Stomach (tissue), 9 donors: ENCODE results near the gene FREM3. TPM values are rescaled to one million over a fixed set of nuclear protein-coding genes. Genes with fewer than 3 reads are reported as not detected.

Source experiments
- DNase-seq, 2 donors: peaks; one replicate each; pipeline versions ENCODE4 v3.0.0 to v3.0.0-alpha.2; 2013 to 2019
- H3K27ac ChIP-seq, 5 donors: fragments of 200-600 bp in 4 of 5; sonication (generic) in 4 of 5; one replicate each; pipeline ENCODE4 v1.5.1; 2013 to 2019; ENCODE audit warnings: mild to moderate bottlenecking in 1 of 5, moderate library complexity in 1 of 5
- H3K27me3 ChIP-seq, 3 donors: fragments of 200-600 bp; sonication (generic); one replicate each; pipeline ENCODE4 v1.5.1; 2017 to 2019; ENCODE audit warnings: mixed run types in 1 of 3
- H3K36me3 ChIP-seq, 4 donors: fragments of 200-600 bp; sonication (generic); 1 replicate in 3 of 4; 2 replicates in 1 of 4; pipeline ENCODE4 v1.5.1; 2016 to 2019
- H3K4me1 ChIP-seq, 4 donors: fragments of 200-600 bp; sonication (generic); one replicate each; pipeline ENCODE4 v1.5.1; 2016 to 2019
- H3K4me3 ChIP-seq, 4 donors: fragments of 200-600 bp; sonication (generic) in 3 of 4; one replicate each; pipeline ENCODE4 v1.5.1; 2016 to 2019; ENCODE audit warnings: mild to moderate bottlenecking in 1 of 4
- H3K9me3 ChIP-seq, 4 donors: fragments of 200-600 bp; sonication (generic); one replicate each; pipeline ENCODE4 v1.5.1; 2016 to 2019
- EP300 ChIP-seq: sonication (generic); formaldehyde crosslinking; IDR thresholded peaks from one replicate; pipeline ENCODE4 v1.6.1; 2017; ENCODE audit warnings: antibody characterized with exemption
- POLR2A ChIP-seq, 4 donors: fragments of 450-650 bp; IDR thresholded peaks; one replicate each; pipeline ENCODE4 v1.6.1; 2016; ENCODE audit warnings: antibody characterized with exemption in 4 of 4, control low read depth in 2 of 4, mild to moderate bottlenecking in 1 of 4, moderate library complexity in 1 of 4
- POLR2AphosphoS5 ChIP-seq, 3 donors: sonication (generic); formaldehyde crosslinking; IDR thresholded peaks; one replicate each; pipeline ENCODE4 v1.6.1; 2016; ENCODE audit warnings: antibody characterized with exemption in 3 of 3
- WGBS, 5 donors: extraction: QIAGEN DNeasy Blood & Tissue Kit in 3 of 5; methylation state at CpG; one replicate each; pipeline versions ENCODE4 v1.1.5 to v1.1.7; 2013 to 2018; 5-methylcytosine and 5-hydroxymethylcytosine counted together
- intact Hi-C: fragments of 100-400 bp; cut with DNase I; formaldehyde crosslinking; loops from one replicate; pipeline ENCODE4 v1.15.1; 2023; ENCODE audit warnings: low total_unique reads
- polyA plus RNA-seq, 3 donors: library from polyadenylated mRNA; stranded (reverse); fragments of 200-250 nt; gene quantifications; one replicate each; pipeline ENCODE4 v1.2.3, GENCODE V29; 2013
- total RNA-seq, 5 donors: library from RNA; depleted of rRNA; stranded (reverse); fragments of >200 nt; gene quantifications; one replicate each; pipeline versions ENCODE4 v1.1.0 to v1.2.3, GENCODE V29; 2014 to 2016
- TF ChIP-seq, protein P1 (sequence below), 7 experiments: fragments of 450-650 bp in 4 of 7; fragments of 200-600 bp in 3 of 7; sonication (generic) in 3 of 7; IDR thresholded peaks; one replicate each; pipeline ENCODE4 v1.5.1; 2016 to 2019; ENCODE audit warnings: antibody characterized with exemption in 7 of 7, control low read depth in 2 of 7, mild to moderate bottlenecking in 1 of 7
- donor health status: healthy with polysubstance abuse.
- donor health status: Bipolar disorder and iron deficiency.
- donor health status: healthy.

FREM3 gene
- total and polyA plus RNA-seq, 8 donors: 0.03 to 0.18 TPM; not detected in 6

DNA sequence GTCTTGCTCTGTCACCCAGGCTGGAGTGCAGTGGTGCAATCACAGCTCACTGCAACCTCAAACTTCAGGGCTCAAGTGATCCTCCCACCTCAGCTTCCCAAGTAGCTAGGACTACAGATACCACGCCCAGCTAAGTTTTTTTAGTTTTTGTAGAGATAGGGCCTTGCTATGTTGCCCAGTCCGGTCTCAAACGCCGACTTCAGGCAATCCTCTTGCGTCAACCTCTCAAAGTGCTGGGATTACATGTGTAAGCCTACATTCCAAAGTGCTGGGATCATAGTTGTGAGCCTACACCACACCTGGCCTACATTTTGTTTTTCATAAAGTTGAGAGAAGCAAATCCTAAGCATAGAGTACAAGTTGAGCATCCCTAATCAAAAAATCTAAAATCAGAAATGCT is 144.8 kb downstream of the FREM3 start:
- Histone ChIP-seq H3K9me3 (no peaks in the 10 kb centered on the region), H3K27me3 (no peaks in the 10 kb centered on the region), H3K27ac (no peak overlapping the region), H3K4me1 (peaks cover 0 to 30% (median 20%) of the 10 kb centered on the region in 4 donors), H3K4me3 (no peak overlapping the region), H3K36me3 (peaks cover under 1 to 50% (median 45%) of the 10 kb centered on the region in 4 donors)
- intact Hi-C loops: no loop called here
- DNase-seq: no peak
- TF ChIP-seq POLR2AphosphoS5 (IDR thresholded peaks at IDR 0.05) (no peak), EP300 (no peak), POLR2A (IDR thresholded peaks at IDR 0.05) (no peak)
- TF ChIP-seq, protein P1, sequence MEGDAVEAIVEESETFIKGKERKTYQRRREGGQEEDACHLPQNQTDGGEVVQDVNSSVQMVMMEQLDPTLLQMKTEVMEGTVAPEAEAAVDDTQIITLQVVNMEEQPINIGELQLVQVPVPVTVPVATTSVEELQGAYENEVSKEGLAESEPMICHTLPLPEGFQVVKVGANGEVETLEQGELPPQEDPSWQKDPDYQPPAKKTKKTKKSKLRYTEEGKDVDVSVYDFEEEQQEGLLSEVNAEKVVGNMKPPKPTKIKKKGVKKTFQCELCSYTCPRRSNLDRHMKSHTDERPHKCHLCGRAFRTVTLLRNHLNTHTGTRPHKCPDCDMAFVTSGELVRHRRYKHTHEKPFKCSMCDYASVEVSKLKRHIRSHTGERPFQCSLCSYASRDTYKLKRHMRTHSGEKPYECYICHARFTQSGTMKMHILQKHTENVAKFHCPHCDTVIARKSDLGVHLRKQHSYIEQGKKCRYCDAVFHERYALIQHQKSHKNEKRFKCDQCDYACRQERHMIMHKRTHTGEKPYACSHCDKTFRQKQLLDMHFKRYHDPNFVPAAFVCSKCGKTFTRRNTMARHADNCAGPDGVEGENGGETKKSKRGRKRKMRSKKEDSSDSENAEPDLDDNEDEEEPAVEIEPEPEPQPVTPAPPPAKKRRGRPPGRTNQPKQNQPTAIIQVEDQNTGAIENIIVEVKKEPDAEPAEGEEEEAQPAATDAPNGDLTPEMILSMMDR (IDR thresholded peaks at IDR 0.05): no peak
- 77 to 90% (median 84%) methylated on average over 5 of the region's 5 CpGs for WGBS, 5 donors

DNA sequence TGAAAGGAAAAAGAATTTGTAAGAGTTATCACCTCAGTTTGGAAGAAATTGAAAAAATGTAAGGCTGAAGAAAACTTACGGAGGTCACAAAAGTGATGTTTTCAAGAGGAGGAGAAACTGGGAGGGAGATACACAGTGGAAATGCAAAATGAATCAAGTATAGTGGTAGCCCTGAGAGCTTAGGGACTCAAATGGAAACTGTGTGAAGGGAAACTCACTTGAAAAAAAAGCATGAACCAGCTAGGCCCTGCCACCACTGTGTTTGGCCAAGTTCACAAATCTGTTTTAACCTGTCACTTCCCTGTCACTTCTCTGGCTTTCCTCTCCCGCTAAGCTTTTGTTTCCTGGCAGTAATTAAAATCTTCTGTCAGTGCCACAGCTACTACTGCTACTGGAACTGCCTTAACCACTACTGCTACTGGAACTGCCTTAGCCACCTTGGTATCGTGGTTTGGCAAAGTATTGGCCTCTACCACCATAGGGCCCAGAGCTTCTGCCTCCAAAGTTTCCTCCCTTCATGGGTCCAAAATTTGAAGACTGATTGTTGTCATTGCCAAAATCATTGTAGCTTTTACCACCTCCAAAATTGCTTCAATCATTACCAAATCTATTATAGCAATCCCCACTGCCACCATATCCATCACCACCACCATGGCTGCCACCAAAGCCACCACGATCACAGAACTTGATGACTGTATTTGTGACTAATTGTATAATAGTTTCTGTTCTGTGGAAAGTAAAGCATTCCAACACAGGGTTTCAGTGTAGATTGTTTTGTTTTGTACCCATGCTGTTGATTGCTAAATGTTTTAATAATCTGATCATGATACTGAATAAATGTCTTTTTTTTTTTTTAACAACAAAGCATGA is 145.5 kb downstream of the FREM3 start:
- Histone ChIP-seq H3K4me3 (no peak overlapping the region), H3K27ac (no peak overlapping the region), H3K36me3 (peaks cover 5 to 57% (median 52%) of the 10 kb centered on the region in 4 donors), H3K4me1 (peaks cover 0 to 31% (median 22%) of the 10 kb centered on the region in 4 donors), H3K9me3 (no peaks in the 10 kb centered on the region), H3K27me3 (no peaks in the 10 kb centered on the region)
- no peak for TF ChIP-seq POLR2A (IDR thresholded peaks at IDR 0.05)
- TF ChIP-seq, protein P1 (IDR thresholded peaks at IDR 0.05): no peak
- TF ChIP-seq POLR2AphosphoS5 (IDR thresholded peaks at IDR 0.05): no peak
- no peak for TF ChIP-seq EP300
- intact Hi-C loops: no loop called here
- DNase-seq: peak in 1 of 2 donors; percentile 3
- 68 to 70% (median 70%) methylated on average over 4 of the region's 4 CpGs for WGBS, 5 donors

DNA sequence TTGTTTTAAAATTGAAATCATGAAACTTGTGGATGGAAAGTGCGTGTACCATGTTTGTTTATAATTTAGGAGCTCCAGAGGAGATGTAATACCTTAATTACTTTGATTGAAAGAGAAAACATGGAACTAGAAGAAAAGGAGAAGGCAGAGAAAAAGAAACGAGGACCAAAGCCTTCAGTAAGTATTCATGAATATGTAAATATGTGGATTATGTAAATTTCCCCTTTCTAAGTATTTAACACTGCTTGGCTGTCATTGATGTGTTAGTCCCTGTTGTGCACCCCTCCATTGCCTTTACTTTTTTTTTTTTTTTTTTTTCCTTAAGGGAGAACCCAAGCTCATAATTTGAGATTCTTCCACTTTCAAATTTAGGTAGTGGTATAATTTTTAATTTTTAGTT is 150.5 kb downstream of the FREM3 start:
- no peak overlapping the region for H3K4me3 ChIP-seq
- peaks cover 28 to 99% (median 97%) of the 10 kb centered on the region in 4 donors for H3K36me3 ChIP-seq
- DNase-seq: no peak
- H3K27ac ChIP-seq: no peak overlapping the region
- no peak for TF ChIP-seq POLR2A (IDR thresholded peaks at IDR 0.05)
- no peak for TF ChIP-seq EP300
- no peak for TF ChIP-seq POLR2AphosphoS5 (IDR thresholded peaks at IDR 0.05)
- TF ChIP-seq, protein P1 (IDR thresholded peaks at IDR 0.05): no peak
- peaks cover 0 to 20% (median 5%) of the 10 kb centered on the region in 4 donors for H3K4me1 ChIP-seq
- intact Hi-C loops: no loop called here
- H3K27me3 ChIP-seq: no peaks in the 10 kb centered on the region
- WGBS, 5 donors: 81 to 87% (median 87%) methylated on average over 2 of the region's 2 CpGs
- no peaks in the 10 kb centered on the region for H3K9me3 ChIP-seq

DNA sequence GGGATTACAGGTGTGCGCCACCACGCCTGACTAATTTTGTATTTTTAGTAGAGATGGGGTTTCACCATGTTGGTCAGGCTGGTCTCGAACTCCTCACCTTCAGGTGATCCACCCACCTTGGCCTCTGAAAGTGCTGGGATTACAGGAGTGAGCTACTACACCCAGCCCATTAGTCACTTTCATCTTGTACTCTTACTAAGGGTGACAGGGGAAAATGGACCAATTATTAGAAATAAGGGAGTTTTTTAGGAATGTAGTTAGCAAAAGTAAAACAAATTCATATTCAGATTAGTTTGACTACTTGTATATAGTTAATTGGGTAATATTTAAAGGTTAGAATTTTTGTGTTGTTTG is 160.8 kb downstream of the FREM3 start:
- no peak for DNase-seq
- TF ChIP-seq, protein P1 (IDR thresholded peaks at IDR 0.05): no peak
- TF ChIP-seq POLR2A (IDR thresholded peaks at IDR 0.05): no peak
- no peak for TF ChIP-seq POLR2AphosphoS5 (IDR thresholded peaks at IDR 0.05)
- no peak for TF ChIP-seq EP300
- no peaks in the 10 kb centered on the region for H3K27me3 ChIP-seq
- 93 to 100% (median 98%) methylated on average over 3 of the region's 3 CpGs for WGBS, 5 donors
- peaks cover 34 to 100% (median 99%) of the 10 kb centered on the region in 4 donors for H3K36me3 ChIP-seq
- intact Hi-C loops: no loop called here
- H3K4me1 ChIP-seq: no peaks in the 10 kb centered on the region
- no peak overlapping the region for H3K4me3 ChIP-seq
- H3K9me3 ChIP-seq: no peaks in the 10 kb centered on the region
- no peak overlapping the region for H3K27ac ChIP-seq
